ENCODE measurements around the gene THOC6. TPM values are rescaled to one million over a fixed set of nuclear protein-coding genes. Genes with fewer than 3 reads are reported as not detected.

The THOC6 gene
- total and polyA plus RNA-seq, 9 of the 15 experiments (the other 6 are each of a cell fraction or from before 2014, with no cell fraction given) = 2.5 to 65.4 (median 42.3) TPM

- Histone ChIP-seq H3K36me3 (ENCODE audit: control insufficient read depth, insufficient read depth, low read length) (no peaks in the 10 kb centered on the region), H4K20me1 (replicated peaks; ENCODE audit: control insufficient read depth, insufficient read depth, low read length) (peaks cover 8% of the 10 kb centered on the region; the same call in 1 of the 2 replicates), H3K9ac (ENCODE audit: insufficient read depth in 1 of 2, low read depth in 2 of 2, low read length in 2 of 2) (no peak overlapping the region), H3K27ac (ENCODE audit: extremely low read depth, low read depth, low read length) (no peak overlapping the region), H3K4me1 (replicated peaks in 1 of 2; ENCODE audit: control insufficient read depth in 2 of 2, insufficient read depth in 2 of 2, low read length in 2 of 2) (peaks cover 0 to 24% of the 10 kb centered on the region in 2 experiments; a peak in 3 of 5 replicates), H2AFZ (ENCODE audit: low read depth, low read length) (no peak overlapping the region), H3K9me1 (ENCODE audit: control insufficient read depth, insufficient read depth, low read length) (no peaks in the 10 kb centered on the region), H3K27me3 (ENCODE audit: control insufficient read depth in 2 of 2, insufficient read depth in 2 of 2, low read length in 2 of 2) (peaks cover 43 to 73% of the 10 kb centered on the region in 2 experiments), H3K9me3 (replicated peaks; ENCODE audit: control insufficient read depth, insufficient read depth, low read depth, low read length) (no peaks in the 10 kb centered on the region), H3K79me2 (ENCODE audit: control insufficient read depth, insufficient read depth, low read length) (no peaks in the 10 kb centered on the region), H3K4me3 (no peak overlapping the region), H3K4me2 (ENCODE audit: insufficient read depth, low read length) (no peak overlapping the region)
- ChIA-PET CTCF (ENCODE audit: low intra/inter-chr PET ratio) (no interaction called here), POLR2A (no interaction called here)
- in situ Hi-C loops (cut with MboI) (no loop called here), intact Hi-C loops (cut with micrococcal nuclease) (no loop called here)
- TF ChIP-seq CEBPB (tag; IDR thresholded peaks at IDR 0.05) (peak; percentile 53), CBX2 (IDR thresholded peaks at IDR 0.05; ENCODE audit: insufficient read depth, low read length, poor library complexity, severe bottlenecking) (no peak), ETV5 (CRISPR knock-in tag; IDR thresholded peaks at IDR 0.05; ENCODE audit: low read depth) (no peak), ATF3 (IDR thresholded peaks at IDR 0.05) (peak; percentile 78), ATF3 (CRISPR knock-in tag; conservative IDR thresholded peaks at IDR 0.05) (no peak), ZNF699 (CRISPR knock-in tag; IDR thresholded peaks at IDR 0.05; ENCODE audit: insufficient replicate concordance) (no peak), SPI1 (IDR thresholded peaks at IDR 0.05; ENCODE audit: borderline replicate concordance, low read depth, low read length) (no peak), CEBPG (CRISPR knock-in tag; IDR thresholded peaks at IDR 0.05) (peak; percentile 73), CEBPG (tag; conservative IDR thresholded peaks at IDR 0.05 in 1 of 2, IDR thresholded peaks at IDR 0.05 in 1 of 2) (peak in 1 of 2 experiments; percentile 60; a peak in 2 of 4 replicates), NBN (IDR thresholded peaks at IDR 0.05; ENCODE audit: low read depth) (no peak)
- ATAC-seq (no peak), FAIRE-seq (no peak), DNase-seq (ENCODE audit: extremely low read depth in 1 of 4, low spot score in 3 of 4) (no peak)
- no TSS peak for BruUV-seq (replicated peaks)
- WGBS (ENCODE audit: insufficient coverage, low coverage, missing lambda C conversion rate) = 8% methylated on average over 3 of the region's 3 CpGs
Observed at GRCh38 chr16:3042376-3042775, 18.5 kb downstream of the THOC6 start.

Data from K562 (cell line).